GM12875 (cell line): ENCODE measurements around the gene GMPR2.

Source experiments
- H3K4me3 ChIP-seq: one replicate; pipeline ENCODE4 v1.5.1; 2011; ENCODE audit warnings: low read depth, low read length, control low read depth
- TF ChIP-seq, protein P1 (sequence below): IDR thresholded peaks from 2 replicates; pipeline ENCODE4 v1.5.1; 2011; ENCODE audit warnings: low read depth, mild to moderate bottlenecking, control low read depth, inconsistent platforms, low read length, moderate library complexity, borderline replicate concordance; ENCODE audit not compliant: insufficient read depth

The GMPR2 gene

DNA sequence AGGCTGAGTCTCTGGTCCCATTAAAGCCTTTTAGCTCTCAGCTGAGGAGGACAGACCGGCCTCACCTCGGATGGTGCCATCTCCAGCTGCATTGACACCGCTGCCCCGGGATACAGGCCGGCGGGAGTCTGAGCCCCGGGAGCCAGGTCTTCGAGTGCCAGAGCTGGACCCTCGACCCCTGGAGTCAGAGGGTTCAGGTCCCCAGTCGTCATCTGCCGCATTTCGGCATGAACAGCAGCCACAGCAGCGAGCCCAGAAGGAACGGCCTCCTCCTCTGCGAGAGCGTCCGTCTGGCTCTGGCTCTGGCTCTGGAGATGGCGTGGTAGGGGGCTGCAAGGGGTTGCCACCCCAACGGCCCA is 29.2 kb downstream of the GMPR2 start:
- H3K4me3 ChIP-seq: no peak overlapping the region
- TF ChIP-seq, protein P1, sequence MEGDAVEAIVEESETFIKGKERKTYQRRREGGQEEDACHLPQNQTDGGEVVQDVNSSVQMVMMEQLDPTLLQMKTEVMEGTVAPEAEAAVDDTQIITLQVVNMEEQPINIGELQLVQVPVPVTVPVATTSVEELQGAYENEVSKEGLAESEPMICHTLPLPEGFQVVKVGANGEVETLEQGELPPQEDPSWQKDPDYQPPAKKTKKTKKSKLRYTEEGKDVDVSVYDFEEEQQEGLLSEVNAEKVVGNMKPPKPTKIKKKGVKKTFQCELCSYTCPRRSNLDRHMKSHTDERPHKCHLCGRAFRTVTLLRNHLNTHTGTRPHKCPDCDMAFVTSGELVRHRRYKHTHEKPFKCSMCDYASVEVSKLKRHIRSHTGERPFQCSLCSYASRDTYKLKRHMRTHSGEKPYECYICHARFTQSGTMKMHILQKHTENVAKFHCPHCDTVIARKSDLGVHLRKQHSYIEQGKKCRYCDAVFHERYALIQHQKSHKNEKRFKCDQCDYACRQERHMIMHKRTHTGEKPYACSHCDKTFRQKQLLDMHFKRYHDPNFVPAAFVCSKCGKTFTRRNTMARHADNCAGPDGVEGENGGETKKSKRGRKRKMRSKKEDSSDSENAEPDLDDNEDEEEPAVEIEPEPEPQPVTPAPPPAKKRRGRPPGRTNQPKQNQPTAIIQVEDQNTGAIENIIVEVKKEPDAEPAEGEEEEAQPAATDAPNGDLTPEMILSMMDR: no peak

DNA sequence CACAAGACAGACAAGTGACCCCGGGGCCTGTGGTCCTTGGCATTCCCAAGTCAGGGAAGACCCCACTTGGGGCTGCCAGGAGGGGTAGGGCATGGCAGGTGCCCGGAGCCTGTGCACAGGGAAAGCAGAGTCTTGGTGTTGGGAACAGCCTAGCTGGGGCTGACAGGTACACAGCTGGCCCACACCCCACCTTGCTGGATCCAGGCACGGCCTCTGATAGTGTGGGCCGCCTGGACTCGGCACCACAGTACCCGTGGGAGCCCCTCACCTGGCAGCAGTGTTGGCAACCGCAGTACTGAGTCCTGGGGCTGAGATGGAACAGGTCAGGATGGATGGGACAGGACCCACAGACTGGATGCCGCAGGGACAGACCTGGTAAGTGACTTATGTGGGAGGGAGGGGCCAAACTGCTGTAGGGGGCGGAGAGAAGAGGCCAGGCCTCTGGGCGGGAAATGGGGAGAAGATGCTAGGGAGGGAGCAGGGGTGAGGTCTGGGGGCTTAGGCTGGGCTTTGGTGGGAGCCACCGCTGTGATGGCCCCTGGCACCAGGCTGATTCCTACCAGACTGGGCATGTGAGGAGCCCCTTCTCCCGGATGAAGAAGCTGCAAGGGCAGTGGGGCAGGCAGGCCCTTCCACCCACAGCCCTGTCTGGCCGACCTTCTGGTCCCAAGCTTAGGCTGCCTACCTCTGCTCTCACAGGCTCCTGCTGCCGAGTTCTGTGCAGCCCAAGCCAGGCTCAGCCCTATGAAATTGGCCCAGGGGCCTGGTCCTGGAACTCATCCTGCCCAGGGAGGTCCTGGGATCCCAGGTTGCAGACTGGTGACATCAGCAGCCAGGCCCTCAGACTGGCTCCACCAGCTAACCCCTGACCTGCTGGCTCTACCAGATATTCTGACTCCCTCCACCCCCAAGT is 30.3 kb downstream of the GMPR2 start, which contains the start of gene TGM1:
Gene TGM1 (minus strand): TSS at position 357 of the 913 bp plus-strand sequence. CDS start 825 bp downstream, outside the sequence.
- H3K4me3 ChIP-seq: no peak within 1 kb of the TSS
- TF ChIP-seq, protein P1: no peak

DNA sequence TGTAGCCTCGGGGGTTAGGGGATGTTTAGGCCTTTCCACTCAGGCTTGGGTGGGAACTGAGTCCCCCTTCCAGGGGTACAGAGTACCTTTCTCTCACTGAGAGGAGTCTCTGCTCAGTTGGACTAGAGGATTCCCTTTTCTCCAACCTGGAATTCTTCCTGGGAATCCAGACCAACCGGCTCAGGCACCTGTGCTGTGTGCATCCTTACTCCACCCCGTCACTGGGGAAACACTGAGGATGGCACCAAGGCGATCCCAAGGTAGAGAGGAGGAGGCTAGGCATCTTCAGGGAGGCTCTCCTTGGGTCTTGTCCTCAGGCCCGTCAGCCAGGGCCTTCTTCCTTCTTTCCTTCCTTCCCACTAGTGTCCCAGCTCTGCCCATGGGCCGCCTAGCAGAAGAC is 31.1 kb downstream of the GMPR2 start:
- TF ChIP-seq, protein P1: no peak
- no peak overlapping the region for H3K4me3 ChIP-seq

DNA sequence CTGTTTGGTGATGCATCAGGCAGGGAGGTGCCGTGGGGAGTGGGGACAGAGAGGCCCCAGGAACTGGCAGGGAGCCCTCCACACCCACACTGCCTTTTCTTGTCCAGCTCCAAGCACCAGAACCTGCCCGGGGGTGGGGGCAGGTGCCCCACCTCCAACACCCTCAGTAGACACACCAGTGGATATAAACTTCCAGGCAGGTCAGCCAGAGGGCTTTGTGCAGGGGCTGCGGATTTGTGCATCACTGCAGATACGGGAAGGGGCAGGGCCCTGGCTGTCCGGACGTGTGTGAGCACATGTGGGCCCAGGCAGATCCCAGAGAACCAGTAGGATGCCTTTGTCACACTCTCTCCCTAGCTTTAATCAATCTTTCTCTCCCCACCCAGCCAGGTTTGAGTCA is 31.6 kb downstream of the GMPR2 start:
- no peak overlapping the region for H3K4me3 ChIP-seq
- TF ChIP-seq, protein P1: no peak

DNA sequence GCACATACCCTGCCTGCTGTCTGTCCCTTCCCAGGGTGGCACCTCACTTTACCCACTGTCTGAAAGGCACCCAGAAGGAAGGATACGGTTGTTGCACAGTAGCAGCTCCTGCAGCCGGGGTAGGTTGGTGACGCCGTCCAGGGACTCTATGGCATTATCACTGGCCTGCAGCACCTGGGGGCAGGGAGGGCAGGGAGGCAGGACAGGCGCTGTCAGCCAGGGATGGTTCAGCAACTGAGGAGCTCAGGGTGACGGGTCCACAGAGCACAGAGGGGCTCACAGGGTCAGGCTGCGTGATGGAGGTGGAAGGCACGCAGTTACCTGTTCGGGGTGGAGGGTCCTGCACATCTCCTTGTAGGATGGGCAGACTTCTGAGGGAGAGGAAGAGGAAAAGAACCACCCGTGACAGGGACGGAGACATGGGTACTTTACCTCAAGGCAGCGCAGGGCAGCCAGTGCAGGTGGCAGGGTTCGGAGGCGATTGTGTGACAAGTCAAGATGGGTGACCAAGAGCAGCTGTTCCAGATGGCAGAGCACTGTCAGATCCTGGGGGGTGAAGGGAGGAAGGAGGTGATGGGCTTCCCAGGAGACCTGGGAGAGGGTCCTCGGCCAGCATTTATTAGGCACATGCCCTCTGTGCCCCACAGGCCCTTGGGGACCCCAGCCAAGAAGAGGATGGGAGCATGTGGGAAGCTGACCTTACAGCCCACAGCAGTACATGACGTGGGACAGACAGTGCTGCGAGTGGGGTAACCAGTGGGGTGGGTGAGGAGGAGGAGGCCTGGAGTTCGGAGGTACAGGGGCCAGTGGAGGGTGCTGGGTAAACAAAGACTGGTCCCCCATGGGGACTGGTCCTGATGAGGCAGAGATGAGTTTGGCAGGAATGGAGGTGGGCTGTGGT is 33.9 kb downstream of the GMPR2 start:
- TF ChIP-seq, protein P1: no peak
- no peak overlapping the region for H3K4me3 ChIP-seq

DNA sequence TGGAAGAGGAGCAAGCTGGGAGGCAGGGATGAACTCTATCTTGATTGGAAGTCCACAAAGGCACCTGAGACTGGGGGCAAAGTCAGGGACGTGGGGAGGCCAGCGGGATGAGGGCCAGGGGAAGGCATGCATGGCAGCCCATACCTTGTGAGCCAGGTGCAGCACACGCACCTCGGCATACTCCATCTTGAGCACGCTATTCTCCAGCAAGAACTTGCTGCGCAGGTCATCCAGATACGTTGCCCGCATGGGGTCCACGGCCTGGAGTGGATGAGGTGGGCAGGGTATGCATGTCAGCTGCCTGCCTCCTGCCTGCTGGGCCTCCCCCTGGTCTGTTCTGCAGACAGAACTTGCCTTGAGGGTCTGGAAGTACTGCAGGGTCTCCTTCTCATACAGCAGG is 34.8 kb downstream of the GMPR2 start:
- TF ChIP-seq, protein P1: no peak
- H3K4me3 ChIP-seq: no peak overlapping the region

DNA sequence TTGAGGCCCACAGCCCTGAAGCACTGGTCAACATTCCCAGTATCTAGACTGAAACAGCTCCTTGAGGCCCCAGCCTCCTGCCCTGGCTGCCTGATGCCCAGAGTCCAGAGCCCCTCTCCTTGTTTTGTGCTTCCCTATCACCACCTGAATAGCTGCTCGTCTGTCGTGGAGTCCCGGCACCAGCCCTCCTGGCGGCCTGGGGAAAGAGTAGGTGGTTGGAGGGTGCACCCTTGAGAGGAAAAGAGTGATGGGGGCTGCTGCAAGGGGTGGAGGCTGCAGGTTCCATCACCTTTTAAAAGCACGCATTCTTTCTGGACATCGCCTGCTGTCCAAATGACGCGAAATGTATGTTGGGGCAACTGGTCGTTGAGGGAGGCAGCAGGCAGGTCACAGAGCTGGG is 35.5 kb downstream of the GMPR2 start:
- TF ChIP-seq, protein P1: no peak

More for the DNA sequence above, 35.5 kb downstream of the GMPR2 start:
- no peak overlapping the region for H3K4me3 ChIP-seq
